ENCODE data around the gene RSL1D1.

GRCh38 chr16:11901091-11901490, 49.7 kb upstream of the RSL1D1 start:
- no peak for TF ChIP-seq CTCF (IDR thresholded peaks at IDR 0.05)
- no peak for TF ChIP-seq POLR2AphosphoS5 (IDR thresholded peaks at IDR 0.05)
